IPS DF 19.7 (cell line): ENCODE data around the gene FBXO47.
"Not testable (repeated sequence)": the region's sequence is repeated elsewhere in the genome, so short reads cannot be mapped to it uniquely, and the experiment has no call there.

Experiments
- DNase-seq: peaks from one replicate; pipeline ENCODE4 v3.0.0-alpha.2; 2013; ENCODE audit warnings: low read depth, low spot score

FBXO47 gene

GRCh38 chr17:38922538-38923297 lies 44.5 kb downstream of the FBXO47 start:
- DNase-seq, result no peak

- no peak for DNase-seq
These were observed 45.3 kb downstream of the FBXO47 start for GRCh38 chr17:38921756-38922411.

GRCh38 chr17:38920374-38921291 lies 46.6 kb downstream of the FBXO47 start:
- no peak for DNase-seq

- no peak for DNase-seq
These were observed 47.7 kb downstream of the FBXO47 start for GRCh38 chr17:38919316-38920078.

- no peak for DNase-seq
These were observed 48.3 kb downstream of the FBXO47 start for GRCh38 chr17:38918916-38919315.

- no peak for DNase-seq
These were observed 48.9 kb downstream of the FBXO47 start for GRCh38 chr17:38918129-38918913.

GRCh38 chr17:38917259-38917658 lies 49.9 kb downstream of the FBXO47 start:
- no peak for DNase-seq

GRCh38 chr17:38916771-38917170 lies 50.4 kb downstream of the FBXO47 start:
- no peak for DNase-seq

GRCh38 chr17:38915639-38915995 lies 51.6 kb downstream of the FBXO47 start:
- DNase-seq, result no peak

- no peak for DNase-seq
These were observed 52.2 kb downstream of the FBXO47 start for GRCh38 chr17:38914741-38915638.

GRCh38 chr17:38912221-38912813 lies 54.9 kb downstream of the FBXO47 start:
- DNase-seq, result no peak

- DNase-seq, result not testable (repeated sequence)
These were observed 55.5 kb downstream of the FBXO47 start for GRCh38 chr17:38911731-38912081.

GRCh38 chr17:38911081-38911730 lies 56.0 kb downstream of the FBXO47 start:
- DNase-seq, result no peak

GRCh38 chr17:38910325-38910724 lies 56.9 kb downstream of the FBXO47 start:
- DNase-seq, result no peak

GRCh38 chr17:38908676-38909181 lies 58.5 kb downstream of the FBXO47 start:
- no peak for DNase-seq

GRCh38 chr17:38907930-38908675 lies 59.1 kb downstream of the FBXO47 start:
- no peak for DNase-seq

GRCh38 chr17:38906460-38907228 lies 60.6 kb downstream of the FBXO47 start:
- DNase-seq, result no peak
